SK-N-SH (cell line): ENCODE measurements around the gene FOS. TPM values are rescaled to one million over a fixed set of nuclear protein-coding genes. Genes with fewer than 3 reads are reported as not detected.
"Not testable (repeated sequence)": the region's sequence is repeated elsewhere in the genome, so short reads cannot be mapped to it uniquely, and the experiment has no call there.

Source experiments
- CTCF ChIA-PET: fragments of 300-600, 350-600 bp; formaldehyde crosslinking; extraction: SDS; loops from one replicate; lab custom pipeline; 2021; lab: Yijun Ruan, JAX
- POLR2A ChIA-PET: fragments of 350-600 bp; sonication (Branson Sonifier 250); formaldehyde crosslinking; extraction: SDS; loops from one replicate; lab custom pipeline; 2020; ENCODE audit warnings: antibody characterized with exemption, inconsistent platforms; lab: Yijun Ruan, JAX
- DNase-seq: peaks from one replicate; pipeline ENCODE4 v3.0.0; 2012
- H2AFZ ChIP-seq: fragments of 200-600 bp; sonication (generic); 2 replicates; pipeline ENCODE4 v1.8.1; 2016; ENCODE audit warnings: antibody characterized with exemption, mild to moderate bottlenecking, low read depth
- H3F3A ChIP-seq: fragments of 200-600 bp; sonication (generic); replicated peaks from 2 replicates; pipeline ENCODE3; 2016; ENCODE audit warnings: antibody characterized with exemption, mild to moderate bottlenecking; ENCODE audit not compliant: insufficient read depth
- H3K27ac ChIP-seq, 2 experiments: fragments of 200-500 bp in 1 of 2; fragments of 200-600 bp in 1 of 2; sonication (Bioruptor generic) in 1 of 2; sonication (generic), shearing (Covaris generic) in 1 of 2; 2 replicates each; pipeline versions ENCODE4 v1.5.1 to v1.6.1; 2014 to 2016; ENCODE audit warnings: low read depth in 2 of 2, inconsistent platforms in 1 of 2, low read length in 1 of 2, mild to moderate bottlenecking in 1 of 2, mixed read lengths in 1 of 2
- H3K27me3 ChIP-seq: fragments of 200-600 bp; sonication (generic), shearing (Covaris generic); 2 replicates; pipeline ENCODE4 v1.6.1; 2016; ENCODE audit warnings: mixed run types; ENCODE audit not compliant: insufficient read depth
- H3K36me3 ChIP-seq, 2 experiments: fragments of 200-500 bp in 1 of 2; fragments of 200-600 bp in 1 of 2; sonication (Bioruptor generic) in 1 of 2; sonication (generic) in 1 of 2; replicated peaks in 1 of 2; 2 replicates each; pipeline versions ENCODE3 to v1.5.1; 2014 to 2016; ENCODE audit warnings: low read length in 1 of 2, mild to moderate bottlenecking in 1 of 2; ENCODE audit not compliant: insufficient read depth in 2 of 2, control insufficient read depth in 1 of 2
- H3K4me1 ChIP-seq, 2 experiments: fragments of 200-500 bp in 1 of 2; fragments of 200-600 bp in 1 of 2; sonication (Bioruptor generic) in 1 of 2; sonication (generic), shearing (Covaris generic) in 1 of 2; 2 replicates each; pipeline versions ENCODE4 v1.5.1 to v1.6.1; 2014 to 2016; ENCODE audit warnings: low read depth in 1 of 2, low read length in 1 of 2, mixed run types in 1 of 2; ENCODE audit not compliant: insufficient read depth in 2 of 2, control insufficient read depth in 1 of 2
- H3K4me2 ChIP-seq: fragments of 200-600 bp; sonication (generic), shearing (Covaris generic); 2 replicates; pipeline ENCODE4 v1.6.1; 2017; ENCODE audit warnings: mixed run types
- H3K4me3 ChIP-seq, 2 experiments: fragments of 200-500 bp in 1 of 2; fragments of 200-600 bp in 1 of 2; sonication (Bioruptor generic) in 1 of 2; sonication (generic), shearing (Covaris generic) in 1 of 2; 2 replicates each; pipeline versions ENCODE4 v1.5.1 to v1.8.1; 2014 to 2016; ENCODE audit warnings: low read depth in 2 of 2, inconsistent platforms in 1 of 2, low read length in 1 of 2, mild to moderate bottlenecking in 1 of 2, mixed read lengths in 1 of 2, moderate library complexity in 1 of 2
- H3K79me2 ChIP-seq: fragments of 200-600 bp; sonication (generic); 2 replicates; pipeline ENCODE4 v1.8.1; 2017; ENCODE audit warnings: mild to moderate bottlenecking; ENCODE audit not compliant: insufficient read depth
- H3K9ac ChIP-seq: fragments of 200-600 bp; sonication (generic); 2 replicates; pipeline ENCODE4 v1.6.1; 2017; ENCODE audit warnings: mixed run types
- H3K9me2 ChIP-seq: fragments of 200-600 bp; sonication (generic); 2 replicates; pipeline ENCODE4 v1.6.1; 2017; ENCODE audit warnings: mixed run types
- H3K9me3 ChIP-seq: fragments of 200-600 bp; sonication (generic); 2 replicates; pipeline ENCODE4 v1.6.1; 2017; ENCODE audit warnings: mixed run types, mild to moderate bottlenecking, moderate library complexity
- H4K20me1 ChIP-seq: fragments of 200-600 bp; sonication (generic); 2 replicates; pipeline ENCODE4 v1.6.1; 2017; ENCODE audit warnings: mild to moderate bottlenecking, mixed run types; ENCODE audit not compliant: insufficient read depth
- CHD2 ChIP-seq: fragments of 150-350 bp; IDR thresholded peaks from 2 replicates; pipeline ENCODE4 v1.6.1; 2018; ENCODE audit warnings: low read length; ENCODE audit not compliant: partially characterized antibody
- EZH2phosphoT487 ChIP-seq: fragments of 200-600 bp; sonication (generic); IDR thresholded peaks from 2 replicates; pipeline ENCODE4 v1.6.1; 2017; ENCODE audit warnings: low read depth, mixed run types, mild to moderate bottlenecking, antibody characterized with exemption, moderate library complexity, borderline replicate concordance
- FOXM1 ChIP-seq: IDR thresholded peaks from 2 replicates; pipeline ENCODE4 v1.4.0; 2012; ENCODE audit warnings: low read depth, mild to moderate bottlenecking
- JUND ChIP-seq: IDR thresholded peaks from 2 replicates; pipeline ENCODE4 v1.4.0; 2012
- MXI1 ChIP-seq: IDR thresholded peaks from 2 replicates; pipeline ENCODE4 v1.6.1; 2012; ENCODE audit warnings: mild to moderate bottlenecking, low read depth, low read length, improper control_type of control experiment
- NRF1 ChIP-seq: IDR thresholded peaks from 2 replicates; pipeline ENCODE4 v1.6.1; 2012; ENCODE audit warnings: low read depth, mild to moderate bottlenecking, low read length
- RAD21 ChIP-seq: IDR thresholded peaks from 2 replicates; pipeline ENCODE4 v1.6.1; 2012; ENCODE audit warnings: mild to moderate bottlenecking, low read length
- RCOR1 ChIP-seq: fragments of 150-350 bp; IDR thresholded peaks from 2 replicates; pipeline ENCODE4 v1.6.1; 2017; ENCODE audit warnings: antibody characterized with exemption, low read length
- RXRA ChIP-seq: IDR thresholded peaks from 2 replicates; pipeline ENCODE4 v1.4.0; 2012; ENCODE audit warnings: low read depth, mild to moderate bottlenecking, borderline replicate concordance
- SMC3 ChIP-seq: IDR thresholded peaks from 2 replicates; pipeline ENCODE4 v1.6.1; 2012; ENCODE audit warnings: low read depth, low read length, improper control_type of control experiment
- YY1 ChIP-seq: IDR thresholded peaks from 2 replicates; pipeline ENCODE4 v1.4.0; 2012; ENCODE audit warnings: low read depth, mild to moderate bottlenecking
- WGBS: methylation state at CpG from one replicate; pipeline ENCODE4 v1.1.6; 2017; ENCODE audit warnings: low lambda C conversion rate; 5-methylcytosine and 5-hydroxymethylcytosine counted together
- polyA plus RNA-seq, 3 experiments: library from polyadenylated mRNA; depleted of rRNA; stranded (reverse); fragments of >200 nt; gene quantifications; 2 replicates each; pipeline ENCODE4 v1.2.3, GENCODE V29; 2012
- TF ChIP-seq, protein P1 (sequence below): fragments of 200-600 bp; sonication (generic); IDR thresholded peaks from 2 replicates; pipeline ENCODE4 v1.6.1; 2017; ENCODE audit warnings: antibody characterized with exemption, mild to moderate bottlenecking, moderate library complexity
- TF ChIP-seq, protein P2 (sequence below): IDR thresholded peaks from 2 replicates; pipeline ENCODE4 v1.4.0; 2012; ENCODE audit warnings: low read depth

Gene FOS
- polyA plus RNA-seq, 1 of the 3 experiments (the other 2 are of a cell fraction): 309 TPM

DNA sequence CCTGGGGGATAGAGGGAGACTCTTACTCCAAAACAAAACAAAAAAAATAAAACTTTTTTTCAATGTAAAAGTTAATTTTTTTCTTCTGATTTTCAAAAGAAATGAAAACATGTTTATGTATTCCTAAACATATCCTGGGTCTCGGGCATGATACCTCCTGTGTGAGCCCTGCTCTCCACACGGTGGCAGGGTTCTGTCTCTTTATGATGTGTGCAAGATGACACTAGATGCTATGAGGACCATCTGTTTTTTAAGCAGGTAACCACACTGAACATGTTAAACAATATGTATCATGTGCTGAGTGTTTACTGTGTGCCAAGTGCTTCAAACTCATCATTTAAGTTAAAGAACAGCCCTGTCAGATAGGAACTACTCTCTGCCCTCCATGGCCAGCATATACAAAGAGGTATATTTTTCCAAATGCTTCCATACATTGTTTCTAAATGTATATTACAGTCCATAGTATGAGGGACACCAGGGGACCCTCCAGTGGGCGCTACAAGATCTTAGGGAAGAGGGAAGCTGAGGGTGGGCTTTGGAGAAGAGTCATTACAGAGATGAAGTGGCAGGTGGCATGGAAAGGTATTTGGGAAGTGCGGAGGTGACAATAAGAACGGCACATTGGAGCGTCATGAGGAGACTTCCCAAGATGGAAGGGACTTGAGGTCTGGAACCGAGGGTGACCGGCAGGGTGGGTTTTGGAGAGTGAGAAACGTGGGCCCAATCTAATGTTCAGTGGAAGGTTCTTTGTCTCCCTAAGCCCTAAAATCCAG, 28.5 kb downstream of the FOS start:
- no peak overlapping the region for H3K27ac ChIP-seq
- TF ChIP-seq SMC3 (peak; percentile 59), NRF1 (no peak), EZH2phosphoT487 (no peak), CHD2 (no peak), FOXM1 (no peak), RAD21 (peak; percentile 70)
- TF ChIP-seq, protein P1, sequence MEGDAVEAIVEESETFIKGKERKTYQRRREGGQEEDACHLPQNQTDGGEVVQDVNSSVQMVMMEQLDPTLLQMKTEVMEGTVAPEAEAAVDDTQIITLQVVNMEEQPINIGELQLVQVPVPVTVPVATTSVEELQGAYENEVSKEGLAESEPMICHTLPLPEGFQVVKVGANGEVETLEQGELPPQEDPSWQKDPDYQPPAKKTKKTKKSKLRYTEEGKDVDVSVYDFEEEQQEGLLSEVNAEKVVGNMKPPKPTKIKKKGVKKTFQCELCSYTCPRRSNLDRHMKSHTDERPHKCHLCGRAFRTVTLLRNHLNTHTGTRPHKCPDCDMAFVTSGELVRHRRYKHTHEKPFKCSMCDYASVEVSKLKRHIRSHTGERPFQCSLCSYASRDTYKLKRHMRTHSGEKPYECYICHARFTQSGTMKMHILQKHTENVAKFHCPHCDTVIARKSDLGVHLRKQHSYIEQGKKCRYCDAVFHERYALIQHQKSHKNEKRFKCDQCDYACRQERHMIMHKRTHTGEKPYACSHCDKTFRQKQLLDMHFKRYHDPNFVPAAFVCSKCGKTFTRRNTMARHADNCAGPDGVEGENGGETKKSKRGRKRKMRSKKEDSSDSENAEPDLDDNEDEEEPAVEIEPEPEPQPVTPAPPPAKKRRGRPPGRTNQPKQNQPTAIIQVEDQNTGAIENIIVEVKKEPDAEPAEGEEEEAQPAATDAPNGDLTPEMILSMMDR: peak; percentile 48
- no peak overlapping the region for H3K4me3 ChIP-seq
- no peaks in the 10 kb centered on the region for H3K79me2 ChIP-seq
- H3K4me1 ChIP-seq: peaks cover 6 to 14% of the 10 kb centered on the region in 2 experiments; a peak in 2 of 4 replicates
- DNase-seq: peak; percentile 41
- H3K9me2 ChIP-seq: no peaks in the 10 kb centered on the region
- no peaks in the 10 kb centered on the region for H3K36me3 ChIP-seq
- no peak overlapping the region for H3K9ac ChIP-seq
- H3K9me3 ChIP-seq: no peaks in the 10 kb centered on the region
- H3K27me3 ChIP-seq: no peaks in the 10 kb centered on the region
- no peaks in the 10 kb centered on the region for H4K20me1 ChIP-seq
- 60% methylated on average over 9 of the region's 9 CpGs for WGBS
- ChIA-PET CTCF (interaction anchor here (0.6 to 15.1 kb wide), 49 partner anchors 9 to 424 kb away, joined by 3 to 291 read pairs (median 5); partner anchors contain the start of genes JDP2 and NEK9), POLR2A (no interaction called here)
- H2AFZ ChIP-seq: peak overlapping the region; percentile 82; the same call in 1 of the 2 replicates
- no peak overlapping the region for H3K4me2 ChIP-seq
- no peaks in the 10 kb centered on the region for H3F3A ChIP-seq

DNA sequence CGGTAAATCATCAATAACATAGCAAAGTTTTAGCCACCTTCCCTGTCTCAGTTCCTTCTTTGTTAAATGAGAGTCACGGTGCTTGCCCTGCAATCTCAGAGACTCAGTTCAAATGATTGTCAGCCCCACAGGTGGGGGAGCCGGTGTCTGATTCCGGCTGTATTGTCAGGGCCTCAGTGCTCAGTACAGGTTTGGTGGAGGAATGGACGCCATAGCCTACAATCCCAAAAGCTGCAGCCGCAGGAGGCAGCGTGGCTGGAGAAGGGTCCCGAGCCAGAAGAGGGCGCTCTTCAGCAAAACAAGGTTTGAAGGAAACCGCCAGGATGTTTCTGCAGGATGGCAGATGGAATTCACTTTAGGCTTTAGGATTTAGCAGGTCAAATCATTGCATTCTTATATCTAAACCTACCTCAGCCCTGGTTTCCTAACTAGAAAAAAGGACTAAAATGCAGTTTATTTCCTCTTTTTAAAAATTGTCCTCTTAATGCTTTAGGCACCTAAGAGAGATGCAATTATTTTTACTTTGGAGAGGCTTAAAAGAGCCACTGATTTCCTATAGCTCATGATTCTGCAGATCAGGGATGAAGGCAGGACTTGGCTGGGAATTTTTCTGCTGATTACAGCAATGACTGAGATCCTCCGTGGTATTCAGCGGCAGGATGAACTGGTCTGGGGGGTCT, 29.2 kb downstream of the FOS start:
- H3K27ac ChIP-seq: no peak overlapping the region
- ChIA-PET CTCF (interaction anchor here (0.6 to 15.1 kb wide), 57 partner anchors 9 to 400 kb away, joined by 3 to 291 read pairs (median 4); partner anchors contain the start of genes NEK9 and PGF), POLR2A (interaction anchor here (1.1 kb wide), 1 partner anchor 120 kb away, joined by 4 read pairs; the partner anchor contains the start of gene JDP2)
- no peaks in the 10 kb centered on the region for H3K36me3 ChIP-seq
- H3K4me2 ChIP-seq: no peak overlapping the region
- peaks cover 6 to 14% of the 10 kb centered on the region in 2 experiments; a peak in 2 of 4 replicates for H3K4me1 ChIP-seq
- H3K27me3 ChIP-seq: no peaks in the 10 kb centered on the region
- peak overlapping the region in 1 of 2 experiments; percentile 46; a peak in 1 of 4 replicates for H3K4me3 ChIP-seq
- H3K9ac ChIP-seq: no peak overlapping the region
- peak; percentile 70 for DNase-seq
- H3K79me2 ChIP-seq: no peaks in the 10 kb centered on the region
- WGBS: 12% methylated on average over 12 of the region's 12 CpGs
- H3K9me2 ChIP-seq: no peaks in the 10 kb centered on the region
- no peaks in the 10 kb centered on the region for H4K20me1 ChIP-seq
- no peaks in the 10 kb centered on the region for H3F3A ChIP-seq
- H3K9me3 ChIP-seq: no peaks in the 10 kb centered on the region
- TF ChIP-seq CHD2 (peak; percentile 39), SMC3 (peak; percentile 97), RAD21 (peak; percentile 97), YY1 (peak; percentile 60; the same call in 1 of the 2 replicates), RCOR1 (peak; percentile 53; the same call in 1 of the 2 replicates), JUND (no peak), MXI1 (peak; percentile 50; the same call in 1 of the 2 replicates), RXRA (no peak)
- TF ChIP-seq, protein P1: peak; percentile 95
- TF ChIP-seq, protein P2, sequence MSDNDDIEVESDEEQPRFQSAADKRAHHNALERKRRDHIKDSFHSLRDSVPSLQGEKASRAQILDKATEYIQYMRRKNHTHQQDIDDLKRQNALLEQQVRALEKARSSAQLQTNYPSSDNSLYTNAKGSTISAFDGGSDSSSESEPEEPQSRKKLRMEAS: 0 out of 2 replicates have a peak, but pooled peaks have one; percentile 63
- H2AFZ ChIP-seq: peak overlapping the region; percentile 82; the same call in 1 of the 2 replicates

DNA sequence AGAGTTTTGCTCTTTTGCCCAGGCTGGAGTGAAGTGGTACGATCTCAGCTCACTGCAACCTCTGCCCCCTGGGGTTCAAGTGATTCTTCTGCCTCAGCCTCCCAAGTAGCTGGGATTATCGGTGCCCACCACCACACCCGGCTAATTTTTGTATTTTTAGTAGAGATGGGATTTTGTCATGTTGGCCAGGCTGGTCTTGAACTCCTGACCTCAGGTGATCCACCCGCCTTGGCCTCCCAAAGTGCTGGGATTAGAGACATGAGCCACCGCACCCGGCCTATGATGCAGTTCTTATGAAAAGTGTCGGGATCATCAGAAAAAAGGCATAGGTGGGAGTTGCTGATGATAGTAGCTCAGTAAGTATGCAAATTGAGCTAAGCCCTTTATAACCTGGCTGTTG, 30.4 kb downstream of the FOS start:
- DNase-seq, H3K4me3 ChIP-seq, H3K9me2 ChIP-seq, POLR2A ChIA-PET, H3K79me2 ChIP-seq, H3K9me3 ChIP-seq, H3K9ac ChIP-seq, H3K4me2 ChIP-seq, H3K36me3 ChIP-seq, H3K27ac ChIP-seq, H3F3A ChIP-seq, H3K27me3 ChIP-seq, H4K20me1 ChIP-seq, H2AFZ ChIP-seq: not testable (repeated sequence)
- CTCF ChIA-PET: interaction anchor here (0.8 to 14.1 kb wide), 19 partner anchors 14 to 354 kb away, joined by 3 to 291 read pairs (median 6); partner anchors contain the start of gene PGF
- WGBS: 88% methylated on average over 7 of the region's 7 CpGs
- peaks cover 6 to 14% of the 10 kb centered on the region in 2 experiments; a peak in 2 of 4 replicates for H3K4me1 ChIP-seq
